Fibroblast of the aortic adventitia (primary cell): Measurements from ENCODE around the gene FARSB. TPM values are rescaled to one million over a fixed set of nuclear protein-coding genes. Genes with fewer than 3 reads are reported as not detected.
A peak's percentile ranks its signal among the peaks of the same experiment; 100 is the strongest.
"Not testable (repeated sequence)": the region's sequence is repeated elsewhere in the genome, so short reads cannot be mapped to it uniquely, and the experiment has no call there.

ENCODE experiments used
- DNase-seq: peaks from one replicate; pipeline ENCODE4 v3.0.0-alpha.2; 2010; ENCODE audit warnings: low read depth
- H3K4me3 ChIP-seq: 2 replicates; pipeline ENCODE4 v1.5.1; 2011; ENCODE audit warnings: low read depth, mild to moderate bottlenecking, control low read depth, low read length, moderate library complexity
- total RNA-seq: library from RNA; depleted of rRNA; stranded (reverse); fragments of >200 nt; gene quantifications from 2 replicates; pipeline ENCODE4 v1.2.3, GENCODE V29; 2012; ENCODE audit warnings: low replicate concordance
- TF ChIP-seq, protein P1 (sequence below): IDR thresholded peaks from 2 replicates; pipeline ENCODE4 v1.5.1; 2011; ENCODE audit warnings: mild to moderate bottlenecking, low read length, control low read depth, inconsistent platforms; ENCODE audit not compliant: insufficient read depth

FARSB gene
- total RNA-seq, 1 donor: 34.3 TPM

DNA sequence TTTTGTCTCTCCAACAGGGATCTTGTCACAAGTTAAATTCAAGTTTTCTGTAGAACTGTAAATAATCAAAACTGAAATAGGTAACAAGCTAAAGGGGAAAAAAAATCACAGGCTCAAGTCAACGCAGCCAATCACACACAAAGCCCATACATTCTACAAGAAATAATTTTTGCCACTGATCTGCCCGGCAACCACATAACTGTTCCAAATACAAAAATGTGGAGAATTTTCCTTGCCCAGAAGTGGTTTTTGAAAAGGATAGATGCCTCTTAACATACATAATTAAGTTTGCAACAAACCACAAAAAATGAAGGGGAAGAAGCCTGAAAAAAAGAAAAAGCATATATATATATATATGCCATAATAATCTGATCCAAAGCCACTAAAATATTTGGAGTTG is 60.3 kb downstream of the FARSB start:
- H3K4me3 ChIP-seq: no peak overlapping the region
- TF ChIP-seq, protein P1, sequence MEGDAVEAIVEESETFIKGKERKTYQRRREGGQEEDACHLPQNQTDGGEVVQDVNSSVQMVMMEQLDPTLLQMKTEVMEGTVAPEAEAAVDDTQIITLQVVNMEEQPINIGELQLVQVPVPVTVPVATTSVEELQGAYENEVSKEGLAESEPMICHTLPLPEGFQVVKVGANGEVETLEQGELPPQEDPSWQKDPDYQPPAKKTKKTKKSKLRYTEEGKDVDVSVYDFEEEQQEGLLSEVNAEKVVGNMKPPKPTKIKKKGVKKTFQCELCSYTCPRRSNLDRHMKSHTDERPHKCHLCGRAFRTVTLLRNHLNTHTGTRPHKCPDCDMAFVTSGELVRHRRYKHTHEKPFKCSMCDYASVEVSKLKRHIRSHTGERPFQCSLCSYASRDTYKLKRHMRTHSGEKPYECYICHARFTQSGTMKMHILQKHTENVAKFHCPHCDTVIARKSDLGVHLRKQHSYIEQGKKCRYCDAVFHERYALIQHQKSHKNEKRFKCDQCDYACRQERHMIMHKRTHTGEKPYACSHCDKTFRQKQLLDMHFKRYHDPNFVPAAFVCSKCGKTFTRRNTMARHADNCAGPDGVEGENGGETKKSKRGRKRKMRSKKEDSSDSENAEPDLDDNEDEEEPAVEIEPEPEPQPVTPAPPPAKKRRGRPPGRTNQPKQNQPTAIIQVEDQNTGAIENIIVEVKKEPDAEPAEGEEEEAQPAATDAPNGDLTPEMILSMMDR: no peak
- DNase-seq: no peak

DNA sequence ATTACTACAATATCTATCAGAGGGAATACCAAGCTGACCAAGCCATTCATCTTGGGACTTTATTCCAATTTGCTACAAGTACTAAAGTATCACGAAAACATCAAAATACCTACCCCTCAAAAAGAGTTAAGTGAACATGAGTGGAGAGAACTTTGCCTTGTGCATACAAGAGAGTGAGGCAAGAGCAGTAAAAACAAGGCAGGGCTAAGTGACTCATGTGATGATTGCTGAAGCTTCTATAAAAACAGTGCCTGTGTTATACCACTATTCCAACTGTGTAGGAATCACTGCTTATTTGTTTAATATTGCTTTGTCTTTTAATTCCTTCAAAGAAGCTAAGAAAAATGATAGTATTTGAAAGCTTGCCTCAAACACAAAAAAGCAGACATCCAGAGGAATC is 61.2 kb downstream of the FARSB start:
- H3K4me3 ChIP-seq: no peak overlapping the region
- DNase-seq: peak; percentile 75
- TF ChIP-seq, protein P1: no peak

DNA sequence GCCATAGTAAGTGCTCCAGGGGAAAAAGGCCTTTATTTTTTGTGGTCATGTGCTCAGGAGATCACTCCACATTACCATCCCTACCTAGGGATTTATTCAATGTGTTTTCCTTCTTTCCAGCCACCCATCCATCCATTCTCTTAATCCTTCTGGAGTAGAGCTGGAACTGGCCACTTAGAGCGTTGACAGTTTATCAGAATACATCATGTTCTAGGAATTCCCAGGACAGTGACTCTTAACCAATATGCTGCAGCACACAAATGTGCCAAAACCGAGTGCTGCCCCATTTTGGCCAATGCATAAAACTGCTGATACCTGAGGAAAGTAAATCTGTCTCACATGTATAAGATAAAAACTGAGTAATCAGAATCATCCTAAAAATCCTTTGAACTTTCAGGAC is 63.7 kb downstream of the FARSB start:
- TF ChIP-seq, protein P1: no peak
- H3K4me3 ChIP-seq: no peak overlapping the region
- DNase-seq: no peak

DNA sequence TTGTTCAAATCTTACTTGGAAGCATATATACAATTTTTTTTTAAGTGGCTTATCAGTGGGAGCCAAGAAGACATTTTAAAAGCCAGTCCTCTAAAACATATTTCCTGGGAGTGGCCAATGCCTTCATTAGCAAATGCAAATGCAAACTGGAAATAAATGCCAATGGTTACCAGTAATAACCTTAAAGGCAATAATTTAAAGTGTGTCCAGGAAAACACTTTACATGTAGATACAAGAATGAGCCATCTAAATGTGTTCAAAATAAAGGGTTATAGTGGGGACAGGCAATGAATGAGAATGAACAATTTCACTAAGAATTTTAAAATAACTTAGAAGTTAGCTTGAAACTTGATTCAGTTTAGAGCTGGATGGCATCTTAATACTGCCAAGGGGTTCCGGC is 64.2 kb downstream of the FARSB start:
- no peak for DNase-seq
- H3K4me3 ChIP-seq: no peak overlapping the region
- TF ChIP-seq, protein P1: no peak

DNA sequence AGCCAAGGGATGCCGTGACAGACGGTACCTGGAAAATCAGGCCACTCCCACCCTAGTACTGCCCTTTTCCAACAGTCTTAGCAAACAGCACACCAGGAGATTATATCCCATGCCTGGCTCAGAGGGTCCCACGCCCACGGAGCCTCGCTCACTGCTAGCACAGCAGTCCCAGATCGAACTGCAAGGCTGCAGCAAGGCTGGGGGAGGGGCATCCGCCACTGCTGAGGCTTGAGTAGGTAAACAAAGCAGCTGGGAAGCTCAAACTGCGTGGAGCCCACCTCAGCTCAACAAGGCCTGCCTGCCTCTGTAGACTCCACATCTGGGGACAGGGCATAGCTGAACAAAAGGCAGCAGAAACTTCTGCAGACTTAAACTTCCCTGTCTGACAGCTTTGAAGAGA is 71.3 kb downstream of the FARSB start:
- not testable (repeated sequence) for H3K4me3 ChIP-seq

DNA sequence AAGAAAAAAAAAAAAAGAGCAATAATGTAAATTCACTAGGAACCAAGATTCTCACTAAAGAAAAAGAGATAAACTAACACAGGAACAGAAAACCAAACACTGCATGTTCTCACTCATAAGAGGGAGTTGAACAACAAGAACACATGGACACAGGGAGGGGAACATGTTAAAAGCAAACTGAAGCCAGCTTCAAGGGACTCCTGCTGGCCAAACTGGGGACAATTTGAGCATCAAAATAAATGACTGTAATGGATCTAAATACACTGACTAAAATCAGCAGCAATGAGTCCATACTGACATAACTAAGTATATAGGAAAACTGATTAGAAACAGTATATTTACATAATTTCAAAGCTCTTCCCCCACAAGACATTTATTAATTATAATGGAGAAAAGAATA is 73.0 kb downstream of the FARSB start:
- no peak for DNase-seq
- TF ChIP-seq, protein P1: no peak
- H3K4me3 ChIP-seq: no peak overlapping the region

More for the DNA sequence above, 71.3 kb downstream of the FARSB start:
- DNase-seq: not testable (repeated sequence)

DNA sequence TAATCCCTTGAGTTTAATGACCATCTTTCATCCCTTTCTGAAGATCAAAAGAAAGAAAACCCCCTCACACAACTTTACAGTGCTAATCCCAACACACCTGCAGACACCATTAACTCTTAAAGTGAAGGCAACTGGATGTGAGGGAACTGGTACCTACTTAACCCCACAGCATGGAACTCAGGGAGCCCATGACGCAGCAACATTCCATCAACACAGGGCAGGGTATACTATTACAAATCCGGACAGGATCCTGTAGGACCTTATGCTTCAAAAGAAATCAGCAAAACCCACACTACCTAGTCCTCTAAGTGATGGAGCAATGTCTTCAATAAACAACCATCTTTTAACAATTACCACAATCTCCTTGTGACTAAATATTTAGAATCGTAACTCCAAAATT is 78.6 kb downstream of the FARSB start:
- no peak for DNase-seq
- TF ChIP-seq, protein P1: no peak
- no peak overlapping the region for H3K4me3 ChIP-seq
